Fibroblast of lung (primary cell): ENCODE results near the gene SEMA3D. TPM values are rescaled to one million over a fixed set of nuclear protein-coding genes. Genes with fewer than 3 reads are reported as not detected.

ENCODE experiments used
- DNase-seq, 2 donors: peaks; one replicate each; pipeline versions ENCODE4 v3.0.0 to v3.0.0-alpha.2; 2010; ENCODE audit warnings: low read depth in 2 of 2
- H2AFZ ChIP-seq: 2 replicates; pipeline ENCODE4 v1.5.1; 2012; ENCODE audit warnings: low read length, control low read depth, inconsistent platforms
- H3K27ac ChIP-seq: 2 replicates; pipeline ENCODE4 v1.5.1; 2011; ENCODE audit warnings: low read length, control low read depth; ENCODE audit not compliant: insufficient read depth
- H3K27me3 ChIP-seq: 2 replicates; pipeline ENCODE4 v1.5.1; 2011; ENCODE audit warnings: mild to moderate bottlenecking, low read length; ENCODE audit not compliant: control insufficient read depth, insufficient read depth
- H3K36me3 ChIP-seq: 2 replicates; pipeline ENCODE4 v1.5.1; 2011; ENCODE audit warnings: low read length; ENCODE audit not compliant: control insufficient read depth, insufficient read depth
- H3K4me1 ChIP-seq: 2 replicates; pipeline ENCODE4 v1.5.1; 2011; ENCODE audit warnings: low read length; ENCODE audit not compliant: control insufficient read depth, insufficient read depth; ENCODE audit errors: extremely low read depth
- H3K4me2 ChIP-seq: 2 replicates; pipeline ENCODE4 v1.5.1; 2011; ENCODE audit warnings: low read length, control low read depth; ENCODE audit not compliant: insufficient read depth; ENCODE audit errors: extremely low read depth
- H3K4me3 ChIP-seq, 4 experiments: fragments of 200-600 bp in 1 of 4; sonication (generic) in 1 of 4; replicated peaks in 1 of 4; 2 replicates each; pipeline ENCODE4 v1.5.1; 2011 to 2016; ENCODE audit warnings: low read length in 4 of 4, low read depth in 3 of 4, mild to moderate bottlenecking in 3 of 4, control low read depth in 2 of 4, inconsistent platforms in 1 of 4, mixed read lengths in 1 of 4; ENCODE audit not compliant: insufficient read depth in 1 of 4; ENCODE audit errors: control extremely low read depth in 1 of 4
- H3K79me2 ChIP-seq: 2 replicates; pipeline ENCODE4 v1.5.1; 2012; ENCODE audit warnings: mild to moderate bottlenecking, low read length, inconsistent platforms; ENCODE audit not compliant: control insufficient read depth, insufficient read depth
- H3K9ac ChIP-seq: 2 replicates; pipeline ENCODE4 v1.5.1; 2011; ENCODE audit warnings: mild to moderate bottlenecking, low read length, control low read depth; ENCODE audit not compliant: insufficient read depth
- H3K9me3 ChIP-seq: 2 replicates; pipeline ENCODE4 v1.5.1; 2012; ENCODE audit warnings: low read depth, low read length; ENCODE audit not compliant: control insufficient read depth, insufficient read depth
- H4K20me1 ChIP-seq: 2 replicates; pipeline ENCODE4 v1.5.1; 2011; ENCODE audit warnings: low read length; ENCODE audit not compliant: control insufficient read depth, insufficient read depth; ENCODE audit errors: extremely low read depth
- EZH2 ChIP-seq: IDR thresholded peaks from 2 replicates; pipeline ENCODE4 v1.5.1; 2012; ENCODE audit warnings: low read length, control low read depth, mild to moderate bottlenecking; ENCODE audit errors: missing control alignments
- polyA plus RNA-seq, 2 donors: library from polyadenylated mRNA; depleted of rRNA in 1 of 2; stranded (reverse) in 1 of 2; unstranded in 1 of 2; fragments of >200 nt; gene quantifications; 2 replicates each; pipeline ENCODE4 v1.2.1, GENCODE V29; 2011 to 2012; ENCODE audit warnings: missing spikeins in 1 of 2
- total RNA-seq: library from RNA; depleted of rRNA; stranded (reverse); fragments of >200 nt; gene quantifications from 2 replicates; pipeline ENCODE4 v1.2.1, GENCODE V29; 2014
- TF ChIP-seq, protein P1 (sequence below), 2 donors: IDR thresholded peaks in 1 of 2; conservative IDR thresholded peaks in 1 of 2; 1 replicate in 1 of 2; 2 replicates in 1 of 2; pipeline ENCODE4 v1.5.1; 2011 to 2012; ENCODE audit warnings: low read length in 2 of 2, control low read depth in 1 of 2, inconsistent platforms in 1 of 2, low read depth in 1 of 2, mild to moderate bottlenecking in 1 of 2

Gene SEMA3D
- total and polyA plus RNA-seq, 2 donors (not counting 1 experiment from before 2014, with no cell fraction given), result 4.1 to 4.6 TPM

DNA sequence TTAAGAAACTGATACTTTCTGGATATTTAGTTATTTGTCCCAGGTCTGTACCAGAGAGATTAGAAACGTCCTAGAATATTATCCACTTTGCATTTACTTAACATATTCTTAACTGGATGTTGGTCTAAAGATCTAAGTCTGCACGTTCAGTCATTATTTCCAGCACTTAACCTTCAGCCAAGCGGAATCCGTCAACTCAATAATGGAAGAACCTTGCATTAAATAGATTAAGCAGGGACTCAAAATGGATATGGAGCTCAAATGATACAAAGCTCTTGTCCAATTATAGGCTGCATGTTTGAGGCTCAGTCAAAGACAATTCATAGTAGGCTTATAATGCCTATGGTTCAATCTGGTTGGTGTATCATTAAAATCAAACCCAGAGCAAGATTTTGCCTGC lies 162.9 kb downstream of the SEMA3D start:
- TF ChIP-seq, protein P1, sequence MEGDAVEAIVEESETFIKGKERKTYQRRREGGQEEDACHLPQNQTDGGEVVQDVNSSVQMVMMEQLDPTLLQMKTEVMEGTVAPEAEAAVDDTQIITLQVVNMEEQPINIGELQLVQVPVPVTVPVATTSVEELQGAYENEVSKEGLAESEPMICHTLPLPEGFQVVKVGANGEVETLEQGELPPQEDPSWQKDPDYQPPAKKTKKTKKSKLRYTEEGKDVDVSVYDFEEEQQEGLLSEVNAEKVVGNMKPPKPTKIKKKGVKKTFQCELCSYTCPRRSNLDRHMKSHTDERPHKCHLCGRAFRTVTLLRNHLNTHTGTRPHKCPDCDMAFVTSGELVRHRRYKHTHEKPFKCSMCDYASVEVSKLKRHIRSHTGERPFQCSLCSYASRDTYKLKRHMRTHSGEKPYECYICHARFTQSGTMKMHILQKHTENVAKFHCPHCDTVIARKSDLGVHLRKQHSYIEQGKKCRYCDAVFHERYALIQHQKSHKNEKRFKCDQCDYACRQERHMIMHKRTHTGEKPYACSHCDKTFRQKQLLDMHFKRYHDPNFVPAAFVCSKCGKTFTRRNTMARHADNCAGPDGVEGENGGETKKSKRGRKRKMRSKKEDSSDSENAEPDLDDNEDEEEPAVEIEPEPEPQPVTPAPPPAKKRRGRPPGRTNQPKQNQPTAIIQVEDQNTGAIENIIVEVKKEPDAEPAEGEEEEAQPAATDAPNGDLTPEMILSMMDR (conservative IDR thresholded peaks at IDR 0.05 in 1 of 2, IDR thresholded peaks at IDR 0.05 in 1 of 2; ENCODE audit: low read depth in 1 of 2, low read length in 2 of 2), result no peak
- TF ChIP-seq EZH2, result no peak
- H3K4me2 ChIP-seq, result no peak overlapping the region
- H3K9me3 ChIP-seq, result no peaks in the 10 kb centered on the region
- DNase-seq, result no peak
- no peaks in the 10 kb centered on the region for H3K79me2 ChIP-seq
- H2AFZ ChIP-seq, result no peak overlapping the region
- no peaks in the 10 kb centered on the region for H3K4me1 ChIP-seq
- H3K9ac ChIP-seq, result no peak overlapping the region
- no peaks in the 10 kb centered on the region for H4K20me1 ChIP-seq
- no peaks in the 10 kb centered on the region for H3K27me3 ChIP-seq
- no peaks in the 10 kb centered on the region for H3K36me3 ChIP-seq
- H3K27ac ChIP-seq, result no peak overlapping the region
- H3K4me3 ChIP-seq, result no peak overlapping the region

DNA sequence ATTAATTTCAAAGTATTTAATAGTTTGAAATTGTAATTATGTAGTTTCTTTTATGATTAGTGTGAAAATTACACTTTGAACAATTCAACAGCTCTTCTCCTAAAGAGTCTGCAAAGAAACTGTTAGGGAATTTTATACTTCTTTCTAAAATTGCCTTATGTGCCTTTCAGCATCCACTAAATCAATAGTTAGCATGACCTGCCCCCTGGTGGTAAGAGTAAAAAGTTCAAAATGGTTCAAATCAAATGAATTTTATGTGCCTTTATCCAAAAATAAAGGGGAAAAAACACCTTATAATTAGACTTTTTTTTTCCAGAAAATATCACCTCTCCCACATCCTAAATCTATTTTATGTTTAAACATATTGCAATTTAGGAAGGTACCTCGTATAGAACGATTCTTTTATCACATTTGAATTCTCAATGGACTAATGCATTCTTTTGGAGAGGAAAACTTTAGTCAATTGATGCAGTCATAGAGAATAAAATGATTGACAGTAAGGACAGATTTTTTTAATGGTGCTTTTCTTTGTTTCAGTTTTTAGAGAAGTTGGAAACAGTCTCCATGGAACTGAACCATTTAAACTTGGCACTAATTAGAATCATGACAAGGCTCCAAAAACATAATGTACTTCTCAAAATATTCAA lies 163.7 kb downstream of the SEMA3D start:
- H3K27me3 ChIP-seq, result no peaks in the 10 kb centered on the region
- H3K9ac ChIP-seq, result no peak overlapping the region
- H4K20me1 ChIP-seq, result no peaks in the 10 kb centered on the region
- TF ChIP-seq, protein P1 (conservative IDR thresholded peaks at IDR 0.05 in 1 of 2, IDR thresholded peaks at IDR 0.05 in 1 of 2; ENCODE audit: low read depth in 1 of 2, low read length in 2 of 2), result peak; percentile 32 to 39
- no peak for TF ChIP-seq EZH2
- H3K9me3 ChIP-seq, result no peaks in the 10 kb centered on the region
- no peak overlapping the region for H3K4me2 ChIP-seq
- peak; percentile 19 to 68 for DNase-seq
- no peak overlapping the region for H3K27ac ChIP-seq
- no peaks in the 10 kb centered on the region for H3K4me1 ChIP-seq
- no peaks in the 10 kb centered on the region for H3K36me3 ChIP-seq
- no peaks in the 10 kb centered on the region for H3K79me2 ChIP-seq
- no peak overlapping the region for H3K4me3 ChIP-seq
- no peak overlapping the region for H2AFZ ChIP-seq

DNA sequence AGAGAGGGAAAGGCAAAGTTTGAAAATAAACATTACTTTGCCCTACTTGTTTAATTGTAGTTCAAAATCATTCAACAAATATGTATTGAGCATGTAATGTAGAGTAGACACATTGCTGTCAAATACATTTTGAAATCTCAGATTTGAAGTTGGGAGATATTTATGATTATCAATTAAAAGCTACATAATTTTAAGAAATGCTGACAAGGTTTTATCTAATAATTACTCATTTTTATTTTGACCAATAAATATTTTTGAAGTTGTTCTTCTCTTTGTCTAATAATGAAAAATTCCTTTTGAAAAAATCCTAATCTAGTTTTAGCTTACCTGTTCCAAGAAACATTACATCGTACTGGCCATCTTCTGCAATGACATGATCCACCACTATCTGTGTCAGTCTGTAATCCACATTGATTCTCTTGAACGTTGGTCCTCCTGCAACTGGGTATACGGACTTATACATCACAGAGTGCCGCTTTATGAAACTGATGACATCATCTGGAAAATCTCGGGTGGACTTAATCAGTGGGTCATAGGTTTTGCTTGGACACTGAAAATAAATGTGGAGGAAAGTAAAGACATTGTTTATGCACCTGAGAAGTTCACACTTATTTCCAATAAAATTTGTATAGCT lies 164.7 kb downstream of the SEMA3D start:
- H3K36me3 ChIP-seq, result no peaks in the 10 kb centered on the region
- no peak overlapping the region for H2AFZ ChIP-seq
- no peaks in the 10 kb centered on the region for H3K9me3 ChIP-seq
- no peak overlapping the region for H3K4me3 ChIP-seq
- no peaks in the 10 kb centered on the region for H3K27me3 ChIP-seq
- no peak overlapping the region for H3K27ac ChIP-seq
- no peaks in the 10 kb centered on the region for H3K79me2 ChIP-seq
- no peaks in the 10 kb centered on the region for H4K20me1 ChIP-seq
- no peaks in the 10 kb centered on the region for H3K4me1 ChIP-seq
- DNase-seq, result no peak
- no peak overlapping the region for H3K4me2 ChIP-seq
- H3K9ac ChIP-seq, result no peak overlapping the region
- TF ChIP-seq, protein P1 (conservative IDR thresholded peaks at IDR 0.05 in 1 of 2, IDR thresholded peaks at IDR 0.05 in 1 of 2; ENCODE audit: low read depth in 1 of 2, low read length in 2 of 2), result no peak
- no peak for TF ChIP-seq EZH2
